GM21390 (cell line): ENCODE measurements around the gene RASGRF1.
"Not testable (repeated sequence)": the region's sequence is repeated elsewhere in the genome, so short reads cannot be mapped to it uniquely, and the experiment has no call there.

Source experiments
- ATAC-seq: cut with Tn5 transposase; IDR thresholded peaks from one replicate; pipeline ENCODE4 v1.9.1; 2021; ENCODE audit not compliant: unreplicated experiment

RASGRF1 gene

GRCh38 chr15:78933187-78933822, 157.3 kb downstream of the RASGRF1 start:
- no peak for ATAC-seq

- ATAC-seq, result no peak
Measured at GRCh38 chr15:78932258-78932808, 158.2 kb downstream of the RASGRF1 start.

- no peak for ATAC-seq
Measured at GRCh38 chr15:78931439-78932257, 158.9 kb downstream of the RASGRF1 start.

- ATAC-seq, result no peak
Measured at GRCh38 chr15:78930577-78931388, 159.8 kb downstream of the RASGRF1 start.

GRCh38 chr15:78929536-78930264, 160.9 kb downstream of the RASGRF1 start:
- no peak for ATAC-seq

- ATAC-seq, result no peak
Measured at GRCh38 chr15:78928616-78929093, 161.9 kb downstream of the RASGRF1 start.

- not testable (repeated sequence) for ATAC-seq
Measured at GRCh38 chr15:78928176-78928575, 162.4 kb downstream of the RASGRF1 start.

- no peak for ATAC-seq
Measured at GRCh38 chr15:78927077-78927790, 163.3 kb downstream of the RASGRF1 start.

GRCh38 chr15:78925956-78926743, 164.4 kb downstream of the RASGRF1 start:
- no peak for ATAC-seq

GRCh38 chr15:78925076-78925624, 165.4 kb downstream of the RASGRF1 start:
- no peak for ATAC-seq

GRCh38 chr15:78923480-78924360, 166.9 kb downstream of the RASGRF1 start:
- no peak for ATAC-seq

GRCh38 chr15:78923015-78923414, 167.6 kb downstream of the RASGRF1 start:
- ATAC-seq, result no peak

GRCh38 chr15:78922527-78922926, 168.1 kb downstream of the RASGRF1 start:
- no peak for ATAC-seq

GRCh38 chr15:78921940-78922339, 168.6 kb downstream of the RASGRF1 start:
- ATAC-seq, result no peak

GRCh38 chr15:78921517-78921916, 169.1 kb downstream of the RASGRF1 start:
- no peak for ATAC-seq

- no peak for ATAC-seq
Measured at GRCh38 chr15:78917888-78918287, 172.7 kb downstream of the RASGRF1 start.

GRCh38 chr15:78916088-78916487, 174.5 kb downstream of the RASGRF1 start:
- no peak for ATAC-seq
